ENCODE measurements around the gene EIF6.
"Not testable (repeated sequence)": the region's sequence is repeated elsewhere in the genome, so short reads cannot be mapped to it uniquely, and the experiment has no call there.

EIF6 gene

DNA sequence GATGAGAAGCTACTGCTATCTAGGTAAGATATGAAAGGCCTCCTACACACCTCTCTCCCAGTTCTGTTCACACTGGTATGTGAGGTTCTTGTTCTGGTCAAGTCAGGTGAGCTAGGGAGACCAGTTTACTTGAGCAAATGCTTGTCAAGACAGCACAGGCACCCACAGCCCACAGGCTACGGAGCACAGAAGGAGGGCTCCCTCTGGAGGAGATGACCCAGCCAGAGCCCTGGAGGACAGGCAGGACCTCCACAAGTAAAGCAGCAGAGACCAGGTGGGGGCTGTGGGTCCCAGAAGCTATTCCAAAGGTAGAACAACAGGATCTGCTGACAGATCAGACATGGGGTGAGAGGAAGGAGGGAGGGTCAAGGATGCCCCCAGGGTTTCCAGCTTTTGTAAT lies 19.8 kb downstream of the EIF6 start:
- no peak for FAIRE-seq
- no peak for DNase-seq (ENCODE audit: extremely low spot score, insufficient read length, low read depth)

DNA sequence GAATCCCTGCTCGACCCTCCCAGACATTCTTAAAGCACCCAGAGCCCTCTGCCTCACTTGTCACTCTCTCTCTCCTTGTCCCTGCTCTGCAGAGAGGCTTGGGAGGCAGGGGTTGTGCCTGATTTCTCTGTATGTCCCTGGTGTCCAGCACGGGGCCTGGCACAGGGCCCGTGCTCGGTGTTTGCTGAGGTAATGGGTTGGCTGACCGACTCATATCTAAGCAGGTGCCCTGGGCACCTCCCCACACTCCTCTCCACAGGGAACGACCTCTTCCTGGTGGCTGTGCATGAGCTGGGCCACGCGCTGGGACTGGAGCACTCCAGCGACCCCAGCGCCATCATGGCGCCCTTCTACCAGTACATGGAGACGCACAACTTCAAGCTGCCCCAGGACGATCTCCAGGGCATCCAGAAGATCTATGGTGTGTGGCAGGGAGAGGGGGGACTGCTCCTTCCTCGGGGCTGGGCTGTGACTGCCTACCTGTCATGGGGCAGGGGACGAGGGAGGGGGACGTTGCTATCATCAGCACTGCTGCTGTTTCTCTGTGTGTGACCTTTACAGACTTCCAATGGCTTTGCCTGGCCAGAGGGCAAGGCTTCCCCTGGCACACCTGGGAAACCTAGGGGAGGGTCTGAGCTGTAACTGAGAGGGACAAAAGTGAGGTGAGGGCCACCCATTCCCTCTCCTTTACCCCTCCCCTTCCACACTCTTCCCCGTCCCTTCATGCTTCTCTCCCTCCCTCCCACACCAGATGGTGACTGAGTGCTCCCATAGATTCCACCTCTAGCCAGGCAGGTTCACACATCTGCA lies 20.8 kb downstream of the EIF6 start:
- DNase-seq (ENCODE audit: extremely low spot score, insufficient read length, low read depth), result no peak
- no peak for FAIRE-seq

DNA sequence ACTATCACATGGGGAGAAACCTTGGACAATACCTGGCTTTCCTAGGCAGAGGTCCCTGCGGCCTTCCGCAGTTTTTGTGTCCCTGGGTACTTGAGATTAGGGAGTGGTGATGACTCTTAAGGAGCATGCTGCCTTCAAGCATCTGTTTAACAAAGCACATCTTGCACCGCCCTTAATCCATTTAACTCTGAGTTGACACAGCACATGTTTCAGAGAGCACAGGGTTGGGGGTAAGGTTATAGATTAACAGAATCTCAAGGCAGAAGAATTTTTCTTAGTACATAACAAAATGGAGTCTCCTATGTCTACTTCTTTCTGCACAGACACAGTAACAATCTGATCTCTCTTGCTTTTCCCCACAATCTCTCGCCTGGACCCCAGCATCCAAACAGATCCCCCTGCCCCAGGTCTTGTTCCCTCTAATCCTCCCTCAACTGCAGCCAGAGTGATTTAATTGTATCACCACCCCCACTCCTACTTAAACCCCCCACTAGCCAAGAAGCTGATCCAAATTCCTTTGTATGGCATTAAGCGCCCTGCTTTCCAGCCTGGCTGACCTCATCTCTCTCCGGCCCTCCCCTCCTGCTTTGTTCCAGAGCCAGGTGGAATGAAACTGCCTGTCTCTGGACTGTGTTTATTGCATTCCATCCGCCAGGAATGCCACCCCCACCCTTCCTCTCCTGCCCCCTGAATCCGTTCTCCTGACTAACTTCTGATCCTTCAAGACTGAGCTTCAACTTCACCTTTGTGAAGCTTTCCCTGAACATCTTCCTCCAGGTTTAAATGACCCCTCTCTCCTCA lies 21.6 kb downstream of the EIF6 start:
- DNase-seq (ENCODE audit: extremely low spot score, insufficient read length, low read depth); FAIRE-seq: not testable (repeated sequence)

DNA sequence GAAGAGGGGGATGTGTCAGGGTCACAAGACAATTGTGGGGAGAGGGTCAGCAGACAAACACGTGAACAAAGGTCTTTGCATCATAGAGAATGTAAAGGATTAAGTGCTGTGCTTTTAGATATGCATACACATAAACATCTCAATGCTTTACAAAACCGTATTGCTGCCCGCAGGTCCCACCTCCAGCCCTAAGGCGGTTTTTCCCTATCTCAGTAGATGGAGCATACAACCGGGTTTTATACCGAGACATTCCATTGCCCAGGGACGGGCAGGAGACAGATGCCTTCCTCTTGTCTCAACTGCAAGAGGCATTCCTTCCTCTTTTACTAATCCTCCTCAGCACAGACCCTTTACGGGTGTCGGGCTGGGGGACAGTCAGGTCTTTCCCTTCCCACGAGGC lies 22.3 kb downstream of the EIF6 start:
- not testable (repeated sequence) for FAIRE-seq; DNase-seq (ENCODE audit: extremely low spot score, insufficient read length, low read depth)

DNA sequence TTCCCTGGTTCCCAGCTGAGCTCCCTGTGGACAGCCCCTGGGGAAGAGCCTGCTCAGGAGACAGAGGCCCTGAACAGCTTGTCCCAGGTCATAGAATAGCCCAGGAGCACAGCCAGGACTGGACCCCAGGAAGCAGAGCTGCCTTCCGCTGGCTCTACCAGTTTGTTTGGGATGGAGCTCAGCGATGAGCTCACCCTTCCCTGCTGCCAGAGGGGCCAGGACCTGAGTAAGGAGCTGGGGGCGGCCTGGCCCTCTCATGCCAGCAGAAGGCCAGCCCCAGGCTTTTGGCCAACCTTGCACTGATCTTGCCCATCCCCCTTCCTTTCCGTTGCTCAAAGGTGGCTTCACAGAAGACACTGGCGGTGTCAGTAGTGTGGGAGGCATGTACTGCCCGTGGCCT lies 24.1 kb downstream of the EIF6 start:
- DNase-seq (ENCODE audit: extremely low spot score, insufficient read length, low read depth) (no peak), FAIRE-seq (no peak)

DNA sequence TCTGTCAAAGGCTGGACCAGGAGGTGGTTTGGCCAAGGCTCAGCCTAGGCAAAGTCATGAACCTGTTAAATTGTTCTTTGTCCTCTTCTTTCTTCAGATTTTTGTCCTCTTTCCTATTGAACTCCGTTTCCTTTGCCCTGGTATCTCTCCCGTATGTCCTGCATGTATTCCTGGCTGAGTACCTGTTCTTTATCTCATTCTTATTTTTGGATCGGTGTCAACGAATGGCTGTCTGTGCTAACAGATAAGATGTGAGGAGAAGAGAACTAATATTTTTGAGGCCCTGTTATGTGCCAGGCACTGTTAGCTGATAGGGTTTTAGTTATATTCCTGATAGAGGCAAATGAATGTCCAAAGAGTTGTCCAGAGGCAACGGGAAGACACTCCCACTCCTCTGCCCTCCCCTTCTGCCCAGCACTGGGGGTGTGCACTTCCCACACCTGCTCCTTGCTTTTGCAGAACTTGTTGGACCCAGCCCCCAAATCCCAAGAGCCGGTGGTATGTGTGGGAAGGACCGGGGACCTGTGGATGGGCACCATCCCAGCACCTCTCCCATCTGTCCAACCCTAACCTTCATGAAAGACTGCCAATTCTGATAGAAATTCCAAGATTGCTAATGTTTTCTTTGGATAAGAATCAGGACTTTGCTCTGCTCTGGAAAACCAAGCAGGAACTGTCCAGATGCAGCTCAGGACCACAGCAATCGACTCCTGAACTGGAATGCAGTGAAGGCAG lies 27.2 kb downstream of the EIF6 start:
- FAIRE-seq (no peak), DNase-seq (ENCODE audit: extremely low spot score, insufficient read length, low read depth) (no peak)

DNA sequence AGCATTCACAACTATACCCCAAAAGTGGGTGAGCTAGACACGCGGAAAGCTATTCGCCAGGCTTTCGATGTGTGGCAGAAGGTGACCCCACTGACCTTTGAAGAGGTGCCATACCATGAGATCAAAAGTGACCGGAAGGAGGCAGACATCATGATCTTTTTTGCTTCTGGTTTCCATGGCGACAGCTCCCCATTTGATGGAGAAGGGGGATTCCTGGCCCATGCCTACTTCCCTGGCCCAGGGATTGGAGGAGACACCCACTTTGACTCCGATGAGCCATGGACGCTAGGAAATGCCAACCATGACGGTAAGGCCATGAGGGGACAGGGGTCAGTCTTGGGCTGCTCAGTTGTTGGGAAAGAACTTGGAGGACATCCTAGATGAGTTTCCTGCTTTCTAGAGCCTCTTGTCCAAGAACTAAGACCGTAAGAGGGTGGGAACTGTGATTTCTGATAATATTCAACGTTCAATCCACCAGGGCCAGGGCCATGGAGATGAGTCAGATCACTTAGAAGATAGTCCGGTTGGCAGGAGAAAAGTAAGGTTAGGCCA lies 30.0 kb downstream of the EIF6 start:
- DNase-seq (ENCODE audit: extremely low spot score, insufficient read length, low read depth) (no peak), FAIRE-seq (no peak)

DNA sequence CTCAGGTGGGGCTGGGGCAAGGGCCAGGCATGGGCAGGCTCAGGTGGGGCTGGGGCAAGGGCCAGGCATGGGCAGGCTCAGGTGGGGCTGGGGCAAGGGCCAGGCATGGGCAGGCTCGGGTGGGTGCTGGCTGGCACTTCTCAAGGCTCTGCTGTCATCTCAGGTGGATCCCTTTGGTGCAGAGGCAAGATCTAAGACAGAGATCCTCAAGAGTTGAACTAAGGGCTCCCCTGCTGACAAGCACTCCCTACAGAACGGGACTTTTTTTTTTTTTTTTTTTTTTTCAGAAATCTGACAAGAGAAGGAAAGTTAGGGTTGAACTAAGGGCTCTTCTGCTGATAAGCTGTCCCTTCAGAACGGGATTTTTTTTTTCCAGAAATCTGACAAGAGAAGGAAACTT lies 31.6 kb downstream of the EIF6 start:
- no peak for FAIRE-seq
- DNase-seq (ENCODE audit: extremely low spot score, insufficient read length, low read depth), result no peak

DNA sequence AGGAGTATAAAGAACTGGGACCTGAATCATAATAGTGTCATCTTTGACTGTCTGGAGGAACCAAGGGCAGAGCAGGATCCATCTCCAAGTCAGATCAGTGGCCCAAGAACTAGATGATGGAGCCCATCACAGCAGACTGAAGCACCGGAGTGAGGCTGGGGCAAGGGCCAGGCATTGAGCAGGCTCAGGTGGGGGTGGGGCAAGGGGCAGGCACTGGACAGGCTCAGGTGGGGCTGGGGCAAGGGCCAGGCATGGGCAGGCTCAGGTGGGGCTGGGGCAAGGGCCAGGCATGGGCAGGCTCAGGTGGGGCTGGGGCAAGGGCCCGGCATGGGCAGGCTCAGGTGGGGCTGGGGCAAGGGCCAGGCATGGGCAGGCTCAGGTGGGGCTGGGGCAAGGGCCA lies 32.0 kb downstream of the EIF6 start:
- not testable (repeated sequence) for FAIRE-seq; DNase-seq (ENCODE audit: extremely low spot score, insufficient read length, low read depth)

DNA sequence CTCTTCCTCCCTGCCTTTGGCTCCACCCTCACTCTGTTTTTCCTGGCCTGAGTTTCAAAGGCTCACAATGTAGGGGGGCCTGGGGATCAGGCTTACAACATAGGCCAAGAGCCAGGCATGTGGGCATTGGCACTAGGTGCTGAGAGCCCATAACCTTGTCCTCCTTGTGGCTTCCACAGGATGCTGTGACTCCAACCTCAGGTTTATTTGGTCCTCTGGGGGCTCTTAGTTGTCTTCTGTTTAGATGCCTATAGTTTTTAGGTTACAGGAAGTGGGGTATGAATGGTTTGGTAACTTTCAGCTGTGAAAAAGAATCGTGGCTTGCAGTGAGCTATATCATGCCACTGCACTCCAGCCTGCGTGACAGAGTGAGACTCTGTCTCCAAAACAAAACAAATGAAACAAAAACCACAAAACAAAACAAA lies 32.5 kb downstream of the EIF6 start:
- peak; percentile 86 for FAIRE-seq

DNA sequence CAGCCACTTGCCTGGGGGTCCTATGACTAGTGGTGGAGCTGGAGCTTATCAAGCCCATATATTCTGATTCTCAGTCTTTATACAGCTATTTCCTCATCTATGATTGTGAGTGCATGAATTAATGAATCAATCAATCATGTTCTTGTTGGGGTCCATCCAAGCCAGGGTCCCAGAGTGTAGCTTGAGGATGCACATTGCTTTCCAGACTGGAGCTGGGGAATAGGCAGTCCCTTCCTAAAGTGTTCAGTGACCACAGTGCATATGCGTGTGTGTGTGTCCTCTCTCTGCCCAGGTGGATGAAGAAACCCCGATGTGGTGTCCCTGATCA lies 33.0 kb downstream of the EIF6 start:
- FAIRE-seq, result no peak
- DNase-seq (ENCODE audit: extremely low spot score, insufficient read length, low read depth), result no peak

More for the DNA sequence above, 32.5 kb downstream of the EIF6 start:
- DNase-seq (ENCODE audit: extremely low spot score, insufficient read length, low read depth), result peak; percentile 22

DNA sequence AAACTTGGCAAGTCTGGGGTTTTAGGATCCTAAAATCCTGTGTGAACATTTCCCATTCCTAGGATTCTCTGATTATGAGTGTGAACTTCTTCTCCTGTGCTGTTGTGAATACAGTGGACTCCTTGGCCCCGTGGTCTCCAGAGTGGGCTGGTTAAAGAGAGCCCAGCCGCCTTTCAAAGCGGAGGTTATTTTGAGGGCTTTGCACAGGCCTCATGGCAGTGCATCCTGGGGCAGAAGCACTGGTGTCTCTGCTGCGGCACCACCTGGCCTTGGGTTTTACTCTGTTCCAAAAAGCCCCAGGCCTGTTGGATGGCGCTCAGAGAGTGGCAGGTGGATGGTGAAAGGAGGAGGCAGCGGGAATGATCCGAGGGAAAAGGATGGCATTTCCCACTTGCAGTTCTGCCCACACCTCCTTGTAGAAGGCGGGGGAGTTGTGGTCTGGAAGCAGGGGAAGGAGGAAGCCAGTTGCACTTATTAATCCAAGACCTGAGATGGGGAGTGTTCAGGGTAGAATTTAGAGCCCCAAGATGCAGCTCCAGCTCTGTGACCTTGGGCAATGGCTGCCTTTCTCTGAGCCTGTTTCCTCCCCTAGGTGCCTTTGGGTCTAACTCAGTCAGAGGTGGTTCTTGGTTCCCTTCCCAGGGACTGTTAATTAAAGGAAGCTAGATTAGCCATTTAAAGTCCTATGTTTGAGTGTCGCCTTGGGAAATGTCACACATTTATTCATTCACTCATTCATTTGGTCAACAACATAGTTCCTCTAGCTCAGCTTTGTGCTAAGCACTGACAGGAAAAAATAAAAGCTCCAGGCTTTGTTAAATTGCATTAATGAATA lies 35.7 kb downstream of the EIF6 start:
- DNase-seq (ENCODE audit: extremely low spot score, insufficient read length, low read depth), result no peak
- no peak for FAIRE-seq

DNA sequence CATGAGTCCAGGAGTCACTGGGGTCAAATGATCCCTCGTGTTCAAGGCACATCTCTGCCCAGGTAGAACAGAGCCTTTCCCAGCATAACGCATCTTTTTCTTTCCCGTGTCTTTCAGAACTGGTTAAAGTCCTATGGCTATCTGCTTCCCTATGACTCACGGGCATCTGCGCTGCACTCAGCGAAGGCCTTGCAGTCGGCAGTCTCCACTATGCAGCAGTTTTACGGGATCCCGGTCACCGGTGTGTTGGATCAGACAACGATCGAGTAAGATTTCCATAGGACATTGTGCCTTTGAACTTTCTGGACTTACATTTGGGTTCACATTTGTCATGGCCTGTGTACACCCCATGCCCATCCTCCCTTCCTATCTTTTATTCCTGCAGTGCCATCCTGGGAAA lies 37.8 kb downstream of the EIF6 start:
- FAIRE-seq (no peak), DNase-seq (ENCODE audit: extremely low spot score, insufficient read length, low read depth) (no peak)

DNA sequence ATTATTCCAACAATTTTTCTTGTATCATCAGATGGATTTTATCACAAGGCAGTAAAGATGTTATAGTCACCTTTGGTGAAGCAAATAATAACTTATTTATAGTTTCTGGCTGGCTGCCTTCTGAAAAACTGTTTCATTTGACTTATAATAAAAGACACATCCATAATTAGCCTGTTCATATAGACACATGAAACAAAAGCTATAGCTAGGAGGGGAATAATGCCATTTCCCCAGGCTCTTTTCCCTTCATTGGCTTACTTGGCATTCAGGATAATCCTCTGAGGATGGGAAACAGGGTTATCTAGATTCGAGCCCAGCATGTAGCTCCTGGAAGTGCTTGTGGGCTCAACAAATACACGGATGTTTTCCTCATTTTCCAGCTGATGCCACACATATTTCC lies 40.6 kb downstream of the EIF6 start:
- no peak for FAIRE-seq
- no peak for DNase-seq (ENCODE audit: extremely low spot score, insufficient read length, low read depth)

DNA sequence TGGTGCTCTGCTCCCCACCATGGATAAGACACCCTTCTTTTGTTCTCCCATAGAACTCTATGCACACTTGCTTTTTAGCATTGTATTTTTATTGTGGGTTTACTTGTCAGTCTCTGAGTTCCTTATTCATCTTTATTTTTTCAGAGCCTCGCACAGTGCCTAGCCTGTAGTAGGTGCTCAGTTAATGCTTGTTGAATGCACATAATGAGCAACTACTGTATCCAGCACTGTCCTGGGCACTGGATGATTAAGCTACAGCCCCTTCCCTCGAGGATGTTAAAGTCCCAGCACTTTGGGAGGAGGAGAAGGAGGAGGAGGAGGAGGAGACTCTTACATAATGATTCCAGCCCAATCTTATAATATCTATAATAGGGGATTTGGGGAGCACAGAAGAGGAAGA lies 41.3 kb downstream of the EIF6 start:
- no peak for DNase-seq (ENCODE audit: extremely low spot score, insufficient read length, low read depth)
- no peak for FAIRE-seq

DNA sequence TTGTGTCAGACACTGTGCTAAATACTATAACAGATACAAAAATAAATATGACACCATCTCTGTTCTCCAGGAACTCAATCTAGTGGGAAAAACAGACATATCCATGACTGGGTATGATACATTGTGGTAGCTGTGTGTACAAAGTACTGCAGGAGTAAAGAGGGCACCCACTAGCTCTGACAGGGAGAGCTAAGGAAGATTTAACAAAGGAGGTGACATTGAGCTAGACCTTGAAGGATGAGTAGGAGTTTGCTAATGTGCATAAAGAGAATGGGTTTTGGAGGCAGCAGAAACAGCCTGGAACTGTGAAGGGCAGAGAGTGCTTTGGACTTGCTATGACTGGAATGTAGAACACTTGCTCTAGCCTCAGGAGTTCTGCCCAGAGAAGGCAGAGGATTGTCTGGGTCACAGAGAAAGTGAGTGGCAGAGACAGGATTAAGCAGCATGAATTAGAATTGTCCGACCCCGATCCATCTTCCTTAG lies 43.7 kb downstream of the EIF6 start:
- DNase-seq (ENCODE audit: extremely low spot score, insufficient read length, low read depth) (no peak), FAIRE-seq (no peak)

DNA sequence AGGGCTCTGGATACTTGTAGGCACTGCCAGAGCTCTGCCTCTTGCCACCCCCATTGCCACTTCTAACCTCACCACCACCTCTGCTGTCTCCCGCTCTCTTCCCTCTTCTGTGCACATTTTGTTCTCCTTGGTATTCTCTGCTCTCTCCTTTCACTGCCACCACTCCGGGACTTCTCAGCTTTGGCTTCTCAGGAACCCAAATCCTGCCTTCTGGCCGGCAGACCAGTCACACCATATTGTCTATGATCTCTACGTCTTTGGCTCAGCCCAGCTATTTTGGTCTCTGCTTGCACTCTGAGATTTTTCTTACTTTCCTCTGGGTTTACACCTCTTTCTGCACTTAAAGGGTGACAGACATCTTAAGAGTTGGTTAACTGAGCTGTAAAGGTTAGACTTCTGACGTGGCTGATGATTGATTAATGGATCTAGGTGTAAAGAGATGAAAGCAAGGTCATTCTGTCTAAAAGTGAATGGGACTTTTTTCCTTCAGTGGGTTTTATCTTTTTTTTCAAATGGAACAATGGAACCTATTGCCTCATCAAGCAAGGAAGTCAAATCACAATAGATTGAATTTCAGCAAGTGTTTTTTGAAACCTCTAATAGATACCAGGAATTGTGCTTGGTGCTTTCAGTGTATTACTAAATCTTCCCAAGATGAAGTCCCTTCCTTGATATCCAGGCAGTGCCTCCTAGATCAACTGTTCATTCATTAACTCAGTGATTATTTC lies 44.3 kb downstream of the EIF6 start:
- no peak for FAIRE-seq
- no peak for DNase-seq (ENCODE audit: extremely low spot score, insufficient read length, low read depth)

DNA sequence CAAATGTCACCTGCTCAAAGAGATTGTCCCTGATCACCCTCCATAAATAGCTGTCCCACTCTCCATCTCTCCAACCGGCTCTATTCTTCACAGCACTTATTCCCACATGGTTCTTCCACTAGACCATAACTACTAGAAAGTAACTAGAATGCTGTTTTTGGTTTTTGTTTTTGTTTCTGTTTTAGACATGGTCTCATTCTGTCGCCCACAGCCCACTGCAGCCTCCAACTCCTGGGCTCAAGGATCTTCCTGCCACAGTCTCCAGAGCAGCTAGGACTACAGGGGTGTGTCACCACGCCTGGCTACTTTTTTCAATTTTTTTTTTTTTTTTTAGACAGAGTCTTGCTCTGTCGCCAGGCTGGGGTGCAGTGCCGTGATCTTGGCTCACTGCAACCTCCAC lies 45.8 kb downstream of the EIF6 start:
- FAIRE-seq, result no peak
- DNase-seq (ENCODE audit: extremely low spot score, insufficient read length, low read depth), result no peak

DNA sequence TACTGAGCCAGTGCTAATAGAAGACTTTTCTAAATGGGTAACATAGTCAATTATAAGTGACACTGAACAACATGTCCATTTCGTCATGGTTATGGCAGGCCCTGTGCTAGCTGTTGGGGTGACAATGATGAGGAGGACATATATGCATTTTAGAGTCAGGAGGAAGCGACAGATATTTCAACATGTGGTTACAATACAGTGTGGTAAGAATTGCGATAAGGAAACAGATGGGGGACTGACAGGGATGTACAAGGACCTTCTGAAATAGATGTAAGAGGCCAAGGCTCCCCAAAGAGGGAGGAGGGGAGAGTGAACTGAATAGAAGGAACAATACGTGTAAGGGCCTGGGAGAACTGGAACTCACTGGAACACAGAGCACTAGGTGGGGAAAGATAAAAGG lies 46.4 kb downstream of the EIF6 start:
- FAIRE-seq, result no peak
- no peak for DNase-seq (ENCODE audit: extremely low spot score, insufficient read length, low read depth)

Measured in GM18507 (cell line).